B cell (primary cell): ENCODE measurements around the gene TTC28. TPM values are rescaled to one million over a fixed set of nuclear protein-coding genes. Genes with fewer than 3 reads are reported as not detected.

ENCODE experiments used
- ATAC-seq: fragments of 200-7000 bp; cut with Tn5 transposase; one replicate; pipeline ENCODE4 v1.10.0; 2021; ENCODE audit warnings: low read depth, mild to moderate bottlenecking, moderate number of reproducible peaks, moderate library complexity
- CTCF ChIA-PET: fragments of 350-600 bp; sonication (Branson Sonifier 250); formaldehyde crosslinking; loops from one replicate; lab custom pipeline; 2021; ENCODE audit warnings: antibody characterized with exemption, inconsistent platforms; lab: Charles Lee
- POLR2A ChIA-PET: fragments of 350-600 bp; sonication (Branson Sonifier 250); formaldehyde crosslinking; loops from one replicate; lab custom pipeline; 2021; ENCODE audit warnings: antibody characterized with exemption; lab: Charles Lee
- DNase-seq: peaks from one replicate; pipeline ENCODE4 v3.0.0; 2013
- H2AFZ ChIP-seq: 2 replicates; pipeline ENCODE4 v1.6.1; 2012; ENCODE audit warnings: mild to moderate bottlenecking, low read depth, low read length; ENCODE audit not compliant: insufficient read depth, poor library complexity, severe bottlenecking
- H3K27ac ChIP-seq, 2 donors: 1 replicate in 1 of 2; 2 replicates in 1 of 2; pipeline ENCODE4 v1.5.1; 2012 to 2013; ENCODE audit warnings: low read length in 2 of 2, mild to moderate bottlenecking in 2 of 2, moderate library complexity in 1 of 2
- H3K27me3 ChIP-seq, 4 experiments: fragments of 200-600 bp in 1 of 4; sonication (generic) in 1 of 4; replicated peaks in 1 of 4; 1 replicate in 2 of 4; 2 replicates in 2 of 4; pipeline versions ENCODE4 v1.6.1 to v1.7.0; 2013 to 2016; ENCODE audit warnings: low read length in 3 of 4, mild to moderate bottlenecking in 2 of 4, mixed read lengths in 1 of 4, moderate library complexity in 1 of 4; ENCODE audit not compliant: insufficient read depth in 4 of 4, control insufficient read depth in 3 of 4; ENCODE audit errors: control extremely low read depth in 1 of 4
- H3K36me3 ChIP-seq, 2 experiments: replicated peaks in 1 of 2; 1 replicate in 1 of 2; 2 replicates in 1 of 2; pipeline versions ENCODE4 v1.6.1 to v1.7.1; 2013; ENCODE audit warnings: low read length in 1 of 2; ENCODE audit not compliant: insufficient read depth in 2 of 2, control insufficient read depth in 1 of 2; ENCODE audit errors: control extremely low read depth in 1 of 2, extremely low read depth in 1 of 2
- H3K4me1 ChIP-seq, 2 donors: fragments of 200-600 bp in 1 of 2; sonication (generic) in 1 of 2; 1 replicate in 1 of 2; 2 replicates in 1 of 2; pipeline versions ENCODE4 v1.5.1 to v1.6.1; 2013 to 2017; ENCODE audit warnings: low read length in 2 of 2; ENCODE audit not compliant: control insufficient read depth in 2 of 2, insufficient read depth in 2 of 2
- H3K4me2 ChIP-seq: replicated peaks from 2 replicates; pipeline ENCODE3; 2012; ENCODE audit warnings: mild to moderate bottlenecking, low read depth, low read length; ENCODE audit not compliant: poor library complexity, severe bottlenecking
- H3K4me3 ChIP-seq, 5 experiments: fragments of 200-600 bp in 1 of 5; sonication (generic) in 1 of 5; 1 replicate in 3 of 5; 2 replicates in 2 of 5; pipeline versions ENCODE4 v1.5.1 to v1.7.0; 2011 to 2016; ENCODE audit warnings: low read length in 4 of 5, mild to moderate bottlenecking in 4 of 5, low read depth in 2 of 5, control low read depth in 1 of 5, moderate library complexity in 1 of 5; ENCODE audit not compliant: insufficient read depth in 1 of 5; ENCODE audit errors: control extremely low read depth in 1 of 5, extremely low read depth in 1 of 5
- H3K79me2 ChIP-seq: fragments of 200-600 bp; sonication (generic); one replicate; pipeline ENCODE4 v1.6.0; 2016; ENCODE audit warnings: low read length; ENCODE audit not compliant: control insufficient read depth, insufficient read depth
- H3K9ac ChIP-seq: fragments of 200-600 bp; sonication (generic); 2 replicates; pipeline ENCODE4 v1.6.1; 2017; ENCODE audit warnings: mild to moderate bottlenecking, low read length, moderate library complexity
- H3K9me3 ChIP-seq, 3 donors: one replicate each; pipeline versions ENCODE4 v1.6.1 to v1.7.1; 2013; ENCODE audit warnings: low read length in 2 of 3; ENCODE audit not compliant: control insufficient read depth in 2 of 3, insufficient read depth in 1 of 3; ENCODE audit errors: control extremely low read depth in 1 of 3
- H4K20me1 ChIP-seq: 2 replicates; pipeline ENCODE4 v1.6.0; 2012; ENCODE audit warnings: mild to moderate bottlenecking, low read length; ENCODE audit not compliant: insufficient read depth, control insufficient read depth, poor library complexity, severe bottlenecking
- H3K27ac Mint-ChIP-seq: one replicate; pipeline ENCODE4 v1.8.0; 2021; ENCODE audit warnings: mixed read lengths
- H3K27me3 Mint-ChIP-seq: one replicate; pipeline ENCODE4 v1.8.0; 2021; ENCODE audit warnings: mixed read lengths
- H3K4me1 Mint-ChIP-seq: one replicate; pipeline ENCODE4 v1.8.0; 2021; ENCODE audit warnings: mixed read lengths
- H3K4me3 Mint-ChIP-seq: one replicate; pipeline ENCODE4 v1.8.0; 2021; ENCODE audit warnings: mixed read lengths
- H3K9me3 Mint-ChIP-seq: one replicate; pipeline ENCODE4 v1.8.0; 2022; ENCODE audit warnings: mixed read lengths; ENCODE audit not compliant: insufficient read depth
- CTCF ChIP-seq: fragments of 200-600 bp; IDR thresholded peaks from one replicate; pipeline ENCODE4 v1.8.0; 2022; ENCODE audit warnings: antibody characterized with exemption, mild to moderate bottlenecking
- EZH2 ChIP-seq: IDR thresholded peaks from 2 replicates; pipeline ENCODE4 v1.6.1; 2012; ENCODE audit warnings: borderline replicate concordance, low read depth, mild to moderate bottlenecking, moderate library complexity, low read length; ENCODE audit not compliant: insufficient read depth, poor library complexity, severe bottlenecking
- WGBS: methylation state at CpG from one replicate; pipeline ENCODE4 v1.1.5; 2013; ENCODE audit warnings: missing lambda C conversion rate; ENCODE audit not compliant: insufficient coverage; 5-methylcytosine and 5-hydroxymethylcytosine counted together
- intact Hi-C: fragments of 100-400 bp; cut with micrococcal nuclease; formaldehyde crosslinking; loops from one replicate; pipeline ENCODE4 v1.10.0; 2022
- polyA plus RNA-seq: library from polyadenylated mRNA; depleted of rRNA; stranded (reverse); fragments of >200 nt; gene quantifications from 2 replicates; pipeline ENCODE4 v1.2.3, GENCODE V29; 2012
- total RNA-seq, 2 donors: library from RNA; stranded (reverse); fragments of 120-200 nt in 1 of 2; gene quantifications; 1 replicate in 1 of 2; 2 replicates in 1 of 2; pipeline versions ENCODE4 v1.2.3 to v1.2.4, GENCODE V29; 2013 to 2022

Gene TTC28
- total and polyA plus RNA-seq, 2 donors (not counting 1 experiment from before 2014, with no cell fraction given): 4.5 to 7.3 TPM

DNA sequence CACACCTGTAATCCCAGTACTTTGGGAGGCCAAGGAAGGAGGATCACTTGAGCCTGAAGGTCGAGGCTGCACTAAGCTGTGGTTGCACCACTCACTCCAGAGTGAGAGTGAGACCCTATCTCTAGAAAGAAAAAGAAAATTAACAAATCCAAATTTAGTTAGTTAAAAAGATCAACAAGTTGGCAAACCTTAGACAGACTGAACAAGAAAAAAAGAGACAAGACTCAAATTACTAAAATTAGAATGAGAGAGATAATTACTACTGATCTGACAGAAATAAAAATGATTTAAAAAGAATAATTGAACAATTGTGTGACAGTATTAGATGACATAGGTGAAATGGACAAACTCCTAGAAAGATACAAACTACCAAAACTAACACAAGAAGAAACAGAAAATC is 48.4 kb upstream of the TTC28 start:
- DNase-seq: no peak
- Histone ChIP-seq H3K9me3 (no peaks in the 10 kb centered on the region), H3K79me2 (no peaks in the 10 kb centered on the region), H3K4me2 (no peak overlapping the region), H4K20me1 (no peaks in the 10 kb centered on the region), H2AFZ (no peak overlapping the region), H3K4me3 (no peak overlapping the region), H3K27me3 (no peaks in the 10 kb centered on the region), H3K36me3 (peaks cover 5 to 9% of the 10 kb centered on the region in 2 experiments), H3K9ac (no peak overlapping the region), H3K4me1 (peaks cover 0 to 4% of the 10 kb centered on the region in 2 donors), H3K27ac (no peak overlapping the region)
- TF ChIP-seq CTCF (no peak), EZH2 (no peak)
- peaks cover 9% of the 10 kb centered on the region for H3K4me1 Mint-ChIP-seq
- no peak for ATAC-seq
- no peaks in the 10 kb centered on the region for H3K27me3 Mint-ChIP-seq
- POLR2A ChIA-PET: no interaction called here
- no peak overlapping the region for H3K27ac Mint-ChIP-seq
- intact Hi-C loops: no loop called here
- CTCF ChIA-PET: no interaction called here
- no peaks in the 10 kb centered on the region for H3K9me3 Mint-ChIP-seq
- no peak overlapping the region for H3K4me3 Mint-ChIP-seq
- no CpG with 5 or more reads among the region's 1 CpG for WGBS

GRCh38 chr22:28718044-28718443 is 38.4 kb upstream of the TTC28 start:
- no peak overlapping the region for H3K27ac ChIP-seq
- ChIA-PET CTCF (no interaction called here), POLR2A (no interaction called here)
- WGBS: 100% methylated on average over 1 of the region's 3 CpGs
- no peak overlapping the region for H2AFZ ChIP-seq
- H3K27me3 ChIP-seq: no peaks in the 10 kb centered on the region
- no peak overlapping the region for H3K27ac Mint-ChIP-seq
- TF ChIP-seq CTCF (no peak), EZH2 (no peak)
- no peak for DNase-seq
- H3K9me3 ChIP-seq: no peaks in the 10 kb centered on the region
- no peak overlapping the region for H3K9ac ChIP-seq
- no peaks in the 10 kb centered on the region for H3K79me2 ChIP-seq
- intact Hi-C loops: no loop called here
- no peak overlapping the region for H3K4me2 ChIP-seq
- H3K9me3 Mint-ChIP-seq: no peaks in the 10 kb centered on the region
- H4K20me1 ChIP-seq: no peaks in the 10 kb centered on the region
- no peak overlapping the region for H3K4me3 ChIP-seq
- no peaks in the 10 kb centered on the region for H3K27me3 Mint-ChIP-seq
- no peaks in the 10 kb centered on the region for H3K4me1 ChIP-seq
- peaks cover 4 to 21% of the 10 kb centered on the region in 2 experiments for H3K36me3 ChIP-seq
- H3K4me1 Mint-ChIP-seq: no peaks in the 10 kb centered on the region
- H3K4me3 Mint-ChIP-seq: no peak overlapping the region
- ATAC-seq: no peak
